ENCODE measurements around the gene VANGL2. TPM values are rescaled to one million over a fixed set of nuclear protein-coding genes. Genes with fewer than 3 reads are reported as not detected.

The VANGL2 gene
- total and polyA plus RNA-seq, 4 experiments from 2014 or later, result not detected

- ChIA-PET POLR2A (ENCODE audit: partially characterized antibody) (interaction anchor here (1.2 to 1.9 kb wide), 2 partner anchors 9 to 19 kb away, joined by 4 to 6 read pairs; no protein-coding TSS in a partner anchor), CTCF (ENCODE audit: partially characterized antibody) (interaction anchor here (0.9 to 1.2 kb wide), 2 partner anchors 21 to 328 kb away, joined by 3 read pairs; no protein-coding TSS in a partner anchor)
- H3K27ac Mint-ChIP-seq, result peak overlapping the region in 1 of 7 donors; percentile 41
- peaks cover 58 to 80% (median 70%) of the 10 kb centered on the region in 4 donors for H3K4me1 Mint-ChIP-seq
- Histone ChIP-seq H3K27ac (ENCODE audit: low read depth, low read length) (no peak overlapping the region), H3K27me3 (ENCODE audit: insufficient read depth, low read length) (no peaks in the 10 kb centered on the region), H3K36me3 (ENCODE audit: insufficient read depth, low read length) (no peaks in the 10 kb centered on the region), H3K4me1 (ENCODE audit: insufficient read depth, low read length) (peaks cover 79% of the 10 kb centered on the region), H3K9me3 (ENCODE audit: control insufficient read depth in 1 of 2, low read length in 2 of 2) (no peaks in the 10 kb centered on the region), H3K4me3 (ENCODE audit: low read length in 2 of 2) (no peak overlapping the region)
- no peaks in the 10 kb centered on the region for H3K27me3 Mint-ChIP-seq
- no peak for DNase-seq
- intact Hi-C loops (cut with micrococcal nuclease), result no loop called here
- no peak overlapping the region for H3K4me3 Mint-ChIP-seq
- no peaks in the 10 kb centered on the region for H3K9me3 Mint-ChIP-seq
- H3K36me3 Mint-ChIP-seq, result no peaks in the 10 kb centered on the region
These were observed 49.1 kb downstream of the VANGL2 start for GRCh38 chr1:160449494-160449893.

DNA sequence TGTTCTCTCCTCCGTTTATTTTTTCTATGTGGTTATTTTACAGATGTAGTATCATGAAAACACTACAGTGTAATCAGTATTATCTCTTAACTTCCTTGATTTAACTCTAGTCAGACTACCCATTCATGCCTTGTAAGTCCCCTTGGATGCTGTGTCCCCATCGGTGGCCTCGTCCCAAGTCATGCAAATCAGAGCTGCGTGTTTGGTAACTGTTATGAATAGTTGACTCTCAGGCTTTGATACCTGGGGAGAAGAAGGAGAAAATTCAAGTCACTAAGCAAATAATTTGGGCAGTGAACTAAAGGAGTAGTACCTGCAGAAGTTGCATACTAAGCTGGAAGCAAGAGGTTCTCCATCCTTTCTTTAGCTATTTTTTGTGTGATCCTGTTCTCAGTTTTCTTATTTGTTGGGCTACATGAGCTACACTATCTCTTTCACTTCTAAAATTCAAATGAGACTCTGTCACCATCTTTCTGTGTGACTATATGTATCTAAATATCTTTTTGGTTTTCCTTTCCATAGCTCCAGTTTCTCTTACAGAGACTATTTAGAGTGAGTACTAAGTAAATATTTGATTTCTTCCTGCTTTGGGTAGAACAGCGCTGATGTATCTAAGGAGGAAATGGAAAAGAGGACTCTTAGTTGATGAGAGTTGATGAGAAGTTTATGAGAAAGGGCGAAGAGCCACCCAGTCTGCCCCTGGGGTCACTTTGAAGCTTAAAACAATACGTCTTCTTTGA, 50.9 kb downstream of the VANGL2 start:
- Histone ChIP-seq H3K36me3 (ENCODE audit: insufficient read depth, low read length) (no peaks in the 10 kb centered on the region), H3K4me1 (ENCODE audit: insufficient read depth, low read length) (peaks cover 75% of the 10 kb centered on the region), H3K4me3 (ENCODE audit: low read length in 2 of 2) (peak overlapping the region in 1 of 2 donors; percentile 3), H3K27me3 (ENCODE audit: insufficient read depth, low read length) (no peaks in the 10 kb centered on the region), H3K27ac (ENCODE audit: low read depth, low read length) (peak overlapping the region; percentile 47), H3K9me3 (ENCODE audit: control insufficient read depth in 1 of 2, low read length in 2 of 2) (no peaks in the 10 kb centered on the region)
- Mint-ChIP-seq H3K9me3 (no peaks in the 10 kb centered on the region), H3K36me3 (no peaks in the 10 kb centered on the region), H3K4me1 (peaks cover 64 to 86% (median 71%) of the 10 kb centered on the region in 4 donors), H3K4me3 (peak overlapping the region; percentile 50 to 77 (median 68)), H3K27ac (peak overlapping the region; percentile 41 to 93 (median 70)), H3K27me3 (no peaks in the 10 kb centered on the region)
- ChIA-PET CTCF (ENCODE audit: partially characterized antibody) (interaction anchor here (0.6 to 1.4 kb wide), 13 partner anchors 8 to 430 kb away, joined by 3 to 8 read pairs (median 4); partner anchors contain the start of gene SLAMF6), POLR2A (ENCODE audit: partially characterized antibody) (interaction anchor here (0.6 to 2.5 kb wide), 20 partner anchors 8 to 665 kb away, joined by 3 to 8 read pairs (median 4); partner anchors contain the start of gene SLAMF6)
- DNase-seq, result no peak
- intact Hi-C loops (cut with micrococcal nuclease), result no loop called here

- ChIA-PET CTCF (ENCODE audit: partially characterized antibody) (interaction anchor here (0.6 to 1.4 kb wide), 13 partner anchors 9 to 430 kb away, joined by 3 to 8 read pairs (median 4); partner anchors contain the start of gene SLAMF6), POLR2A (ENCODE audit: partially characterized antibody) (interaction anchor here (0.6 to 2.5 kb wide), 19 partner anchors 8 to 664 kb away, joined by 3 to 8 read pairs (median 4); partner anchors contain the start of gene SLAMF6)
- Mint-ChIP-seq H3K27ac (peak overlapping the region; percentile 41 to 93 (median 70)), H3K27me3 (no peaks in the 10 kb centered on the region), H3K4me3 (peak overlapping the region; percentile 48 to 77 (median 68)), H3K4me1 (peaks cover 61 to 85% (median 67%) of the 10 kb centered on the region in 4 donors), H3K9me3 (no peaks in the 10 kb centered on the region), H3K36me3 (no peaks in the 10 kb centered on the region)
- no peaks in the 10 kb centered on the region for H3K36me3 ChIP-seq (ENCODE audit: insufficient read depth, low read length)
- no peak overlapping the region for H3K27ac ChIP-seq (ENCODE audit: low read depth, low read length)
- peaks cover 69% of the 10 kb centered on the region for H3K4me1 ChIP-seq (ENCODE audit: insufficient read depth, low read length)
- DNase-seq, result no peak
- intact Hi-C loops (cut with micrococcal nuclease), result no loop called here
- H3K27me3 ChIP-seq (ENCODE audit: insufficient read depth, low read length), result no peaks in the 10 kb centered on the region
- no peak overlapping the region for H3K4me3 ChIP-seq (ENCODE audit: low read length in 2 of 2)
- no peaks in the 10 kb centered on the region for H3K9me3 ChIP-seq (ENCODE audit: control insufficient read depth in 1 of 2, low read length in 2 of 2)
These were observed 51.5 kb downstream of the VANGL2 start for GRCh38 chr1:160451859-160452232.

DNA sequence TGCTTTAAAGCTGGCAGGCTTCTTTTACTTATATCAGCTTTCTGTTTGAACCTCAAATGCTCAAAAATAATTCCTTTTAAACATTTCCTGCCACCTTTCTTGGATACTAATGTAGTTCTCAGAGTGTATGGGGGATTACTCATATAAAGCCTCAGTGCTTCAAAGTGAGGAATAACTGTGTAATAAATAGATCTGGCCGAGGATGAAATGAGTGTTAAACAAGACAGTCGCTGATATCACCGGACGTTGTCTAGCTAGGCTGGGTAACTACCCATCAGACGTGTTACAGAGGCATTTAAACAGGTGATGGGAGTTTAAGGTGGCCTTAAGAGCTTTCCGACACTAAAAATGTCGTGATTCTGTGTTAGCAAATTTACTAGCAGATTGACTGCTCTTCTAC, 53.1 kb downstream of the VANGL2 start:
- Histone ChIP-seq H3K4me1 (ENCODE audit: insufficient read depth, low read length) (peaks cover 60% of the 10 kb centered on the region), H3K4me3 (ENCODE audit: low read length in 2 of 2) (peak overlapping the region in 1 of 2 donors; percentile 34), H3K36me3 (ENCODE audit: insufficient read depth, low read length) (no peaks in the 10 kb centered on the region), H3K9me3 (ENCODE audit: control insufficient read depth in 1 of 2, low read length in 2 of 2) (no peaks in the 10 kb centered on the region), H3K27me3 (ENCODE audit: insufficient read depth, low read length) (no peaks in the 10 kb centered on the region), H3K27ac (ENCODE audit: low read depth, low read length) (peak overlapping the region; percentile 27)
- no peak for DNase-seq
- no peaks in the 10 kb centered on the region for H3K9me3 Mint-ChIP-seq
- H3K36me3 Mint-ChIP-seq, result no peaks in the 10 kb centered on the region
- peaks cover 54 to 81% (median 60%) of the 10 kb centered on the region in 4 donors for H3K4me1 Mint-ChIP-seq
- no peaks in the 10 kb centered on the region for H3K27me3 Mint-ChIP-seq
- ChIA-PET CTCF (ENCODE audit: partially characterized antibody) (interaction anchor here (2.0 kb wide), 1 partner anchor 87 kb away, joined by 6 read pairs; no protein-coding TSS in a partner anchor), POLR2A (ENCODE audit: partially characterized antibody) (interaction anchor here (0.7 to 2.5 kb wide), 13 partner anchors 9 to 175 kb away, joined by 3 to 8 read pairs (median 4); partner anchors contain the start of gene SLAMF6)
- H3K4me3 Mint-ChIP-seq, result peak overlapping the region; percentile 22 to 84 (median 72)
- intact Hi-C loops (cut with micrococcal nuclease), result no loop called here
- H3K27ac Mint-ChIP-seq, result peak overlapping the region; percentile 36 to 93 (median 86)

GRCh38 chr1:160454371-160455152, 54.2 kb downstream of the VANGL2 start:
- Histone ChIP-seq H3K4me3 (ENCODE audit: low read length in 2 of 2) (peak overlapping the region in 1 of 2 donors; percentile 6), H3K27ac (ENCODE audit: low read depth, low read length) (peak overlapping the region; percentile 32), H3K27me3 (ENCODE audit: insufficient read depth, low read length) (no peaks in the 10 kb centered on the region), H3K36me3 (ENCODE audit: insufficient read depth, low read length) (no peaks in the 10 kb centered on the region), H3K9me3 (ENCODE audit: control insufficient read depth in 1 of 2, low read length in 2 of 2) (no peaks in the 10 kb centered on the region), H3K4me1 (ENCODE audit: insufficient read depth, low read length) (peaks cover 65% of the 10 kb centered on the region)
- H3K36me3 Mint-ChIP-seq, result no peaks in the 10 kb centered on the region
- POLR2A ChIA-PET (ENCODE audit: partially characterized antibody), result interaction anchor here (0.8 to 1.3 kb wide), 5 partner anchors 8 to 156 kb away, joined by 3 to 8 read pairs (median 4); no protein-coding TSS in a partner anchor
- peak overlapping the region; percentile 22 to 88 (median 83) for H3K27ac Mint-ChIP-seq
- no peaks in the 10 kb centered on the region for H3K9me3 Mint-ChIP-seq
- H3K4me1 Mint-ChIP-seq, result peaks cover 59 to 81% (median 63%) of the 10 kb centered on the region in 4 donors
- H3K4me3 Mint-ChIP-seq, result peak overlapping the region in 7 of 8 donors; percentile 56 to 83 (median 67)
- H3K27me3 Mint-ChIP-seq, result no peaks in the 10 kb centered on the region
- no peak for DNase-seq
- intact Hi-C loops (cut with micrococcal nuclease), result no loop called here
- CTCF ChIA-PET (ENCODE audit: partially characterized antibody), result interaction anchor here (1.2 to 2.0 kb wide), 2 partner anchors 24 to 86 kb away, joined by 4 to 6 read pairs; no protein-coding TSS in a partner anchor

GRCh38 chr1:160455153-160455517, 54.8 kb downstream of the VANGL2 start:
- Mint-ChIP-seq H3K36me3 (no peaks in the 10 kb centered on the region), H3K27ac (peak overlapping the region; percentile 22 to 88 (median 83)), H3K4me1 (peaks cover 61 to 84% (median 66%) of the 10 kb centered on the region in 4 donors), H3K4me3 (peak overlapping the region in 7 of 8 donors; percentile 56 to 83 (median 67)), H3K9me3 (no peaks in the 10 kb centered on the region), H3K27me3 (no peaks in the 10 kb centered on the region)
- ChIA-PET CTCF (ENCODE audit: partially characterized antibody) (interaction anchor here (0.7 to 2.1 kb wide), 6 partner anchors 13 to 85 kb away, joined by 3 to 8 read pairs (median 4); no protein-coding TSS in a partner anchor), POLR2A (ENCODE audit: partially characterized antibody) (interaction anchor here (0.8 to 1.3 kb wide), 5 partner anchors 8 to 155 kb away, joined by 3 to 8 read pairs (median 4); no protein-coding TSS in a partner anchor)
- no peaks in the 10 kb centered on the region for H3K27me3 ChIP-seq (ENCODE audit: insufficient read depth, low read length)
- peak overlapping the region; percentile 32 for H3K27ac ChIP-seq (ENCODE audit: low read depth, low read length)
- peaks cover 67% of the 10 kb centered on the region for H3K4me1 ChIP-seq (ENCODE audit: insufficient read depth, low read length)
- H3K9me3 ChIP-seq (ENCODE audit: control insufficient read depth in 1 of 2, low read length in 2 of 2), result no peaks in the 10 kb centered on the region
- peak overlapping the region in 1 of 2 donors; percentile 6 for H3K4me3 ChIP-seq (ENCODE audit: low read length in 2 of 2)
- intact Hi-C loops (cut with micrococcal nuclease), result no loop called here
- DNase-seq, result no peak
- H3K36me3 ChIP-seq (ENCODE audit: insufficient read depth, low read length), result no peaks in the 10 kb centered on the region
